ENCODE results near the gene RGS14.
A peak's percentile ranks its signal among the peaks of the same experiment; 100 is the strongest.

The RGS14 gene

DNA sequence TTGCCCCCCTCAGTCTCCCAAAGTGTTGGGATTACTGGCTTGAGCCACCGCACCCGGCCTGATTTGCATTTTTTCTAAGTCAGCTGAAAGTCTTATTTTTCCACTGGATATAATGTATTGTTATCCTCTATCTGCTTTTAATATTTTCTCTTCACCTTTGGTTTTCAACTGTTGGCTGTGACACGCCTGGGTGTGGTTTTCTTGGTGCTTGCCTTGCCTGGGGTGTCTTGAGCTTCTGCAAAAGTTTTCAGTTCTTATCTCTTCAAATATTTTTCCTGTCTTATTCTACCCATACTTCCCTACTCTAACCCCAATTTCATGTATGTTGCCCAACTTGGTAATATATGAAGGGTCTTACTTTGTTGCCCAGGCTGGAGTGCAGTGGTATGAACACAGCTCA is 41.7 kb upstream of the RGS14 start:
- in situ Hi-C loops (cut with HindIII; ENCODE audit: low sequenced_read_pairs) = no loop called here

DNA sequence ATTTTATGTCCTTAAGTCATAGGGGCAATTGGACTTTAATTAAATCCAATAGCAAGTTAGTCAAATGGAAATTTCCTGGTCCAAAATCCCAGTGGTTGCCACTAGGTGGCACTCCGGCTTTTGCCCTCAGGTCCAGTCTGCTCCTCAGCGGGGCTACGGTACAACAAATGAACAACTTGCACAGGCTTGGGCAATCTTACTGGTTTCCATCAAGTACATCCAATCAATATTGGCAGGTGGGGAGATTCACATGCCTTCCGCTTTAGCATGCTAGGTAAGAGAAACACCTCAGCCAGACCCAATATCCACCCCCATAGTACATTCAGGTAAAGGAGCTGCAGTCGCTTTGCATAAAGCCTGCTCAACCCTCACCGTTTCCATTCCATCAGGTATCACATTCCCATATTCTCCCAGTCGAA is 39.8 kb upstream of the RGS14 start:
- DNase-seq (ENCODE audit: low read depth) = peak; percentile 65
- TF ChIP-seq, protein P1, sequence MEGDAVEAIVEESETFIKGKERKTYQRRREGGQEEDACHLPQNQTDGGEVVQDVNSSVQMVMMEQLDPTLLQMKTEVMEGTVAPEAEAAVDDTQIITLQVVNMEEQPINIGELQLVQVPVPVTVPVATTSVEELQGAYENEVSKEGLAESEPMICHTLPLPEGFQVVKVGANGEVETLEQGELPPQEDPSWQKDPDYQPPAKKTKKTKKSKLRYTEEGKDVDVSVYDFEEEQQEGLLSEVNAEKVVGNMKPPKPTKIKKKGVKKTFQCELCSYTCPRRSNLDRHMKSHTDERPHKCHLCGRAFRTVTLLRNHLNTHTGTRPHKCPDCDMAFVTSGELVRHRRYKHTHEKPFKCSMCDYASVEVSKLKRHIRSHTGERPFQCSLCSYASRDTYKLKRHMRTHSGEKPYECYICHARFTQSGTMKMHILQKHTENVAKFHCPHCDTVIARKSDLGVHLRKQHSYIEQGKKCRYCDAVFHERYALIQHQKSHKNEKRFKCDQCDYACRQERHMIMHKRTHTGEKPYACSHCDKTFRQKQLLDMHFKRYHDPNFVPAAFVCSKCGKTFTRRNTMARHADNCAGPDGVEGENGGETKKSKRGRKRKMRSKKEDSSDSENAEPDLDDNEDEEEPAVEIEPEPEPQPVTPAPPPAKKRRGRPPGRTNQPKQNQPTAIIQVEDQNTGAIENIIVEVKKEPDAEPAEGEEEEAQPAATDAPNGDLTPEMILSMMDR (IDR thresholded peaks at IDR 0.05; ENCODE audit: low read depth, low read length, missing control alignments) = peak; percentile 90
- in situ Hi-C loops (cut with HindIII; ENCODE audit: low sequenced_read_pairs) = no loop called here
- H3K4me3 ChIP-seq (ENCODE audit: low read depth, low read length) = no peak overlapping the region

More for the DNA sequence above, 41.7 kb upstream of the RGS14 start:
- TF ChIP-seq, protein P1 (IDR thresholded peaks at IDR 0.05; ENCODE audit: low read depth, low read length, missing control alignments) = no peak
- no peak overlapping the region for H3K4me3 ChIP-seq (ENCODE audit: low read depth, low read length)
- DNase-seq (ENCODE audit: low read depth) = no peak

DNA sequence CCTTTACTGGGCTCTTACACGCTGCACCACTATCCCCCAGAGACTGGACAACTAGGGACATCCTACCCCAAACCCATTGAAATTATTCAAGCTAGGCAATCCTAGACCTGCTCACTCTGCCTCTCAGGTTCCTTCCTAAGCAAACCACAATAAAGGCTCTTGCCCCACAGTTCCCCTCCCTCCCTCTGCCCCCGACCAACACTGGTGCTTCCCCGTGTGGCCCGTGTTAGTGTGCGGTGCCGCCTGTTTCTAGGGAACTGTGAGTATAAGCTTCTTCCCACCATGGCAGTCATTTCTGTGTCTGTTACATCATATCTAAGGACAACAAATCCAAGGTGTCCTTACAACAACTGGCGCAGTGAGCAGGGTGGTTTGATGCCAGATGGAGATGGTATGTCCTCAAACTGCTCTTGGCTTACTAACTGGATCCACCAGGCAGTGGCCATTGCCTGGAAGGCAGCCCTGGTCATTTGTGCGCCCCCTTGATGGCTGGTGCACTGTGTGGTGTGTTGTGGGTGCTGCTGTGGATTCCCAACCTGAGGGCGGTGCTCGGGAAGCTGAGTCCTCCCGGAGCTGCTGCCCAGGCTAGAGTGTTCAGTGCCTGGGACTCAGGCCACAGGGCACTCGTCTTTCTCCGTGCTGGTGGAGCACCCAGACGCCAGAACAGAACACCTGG is 37.7 kb upstream of the RGS14 start:
- no peak overlapping the region for H3K4me3 ChIP-seq (ENCODE audit: low read depth, low read length)
- no peak for DNase-seq (ENCODE audit: low read depth)
- in situ Hi-C loops (cut with HindIII; ENCODE audit: low sequenced_read_pairs) = loop anchor here (5.0 kb wide), 2 partner anchors 42 to 127 kb away; partner anchors contain the start of gene PRR7

DNA sequence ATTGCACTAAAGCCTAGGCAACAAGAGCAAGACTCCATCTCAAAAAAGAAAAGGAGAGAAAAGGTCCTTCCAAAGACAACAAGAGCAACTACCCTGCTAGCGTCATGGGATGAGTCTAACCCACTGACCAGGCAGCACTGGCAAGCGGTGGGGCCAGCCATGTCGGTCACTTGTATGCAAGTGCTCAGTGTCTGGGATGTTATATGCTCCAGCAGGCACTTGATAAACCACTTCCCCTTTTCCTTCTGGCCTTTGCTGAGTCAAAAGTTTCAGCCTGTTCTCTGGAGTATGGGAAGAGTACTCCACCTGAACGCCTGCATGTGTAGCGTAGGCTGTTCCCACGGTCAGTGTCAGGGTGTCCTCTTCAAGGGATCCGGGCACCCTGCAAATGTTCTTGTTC is 36.8 kb upstream of the RGS14 start:
- no peak overlapping the region for H3K4me3 ChIP-seq (ENCODE audit: low read depth, low read length)
- in situ Hi-C loops (cut with HindIII; ENCODE audit: low sequenced_read_pairs) = loop anchor here (5.0 kb wide), 2 partner anchors 41 to 126 kb away; partner anchors contain the start of gene PRR7
- TF ChIP-seq, protein P1 (IDR thresholded peaks at IDR 0.05; ENCODE audit: low read depth, low read length, missing control alignments) = no peak
- DNase-seq (ENCODE audit: low read depth) = no peak

More for the DNA sequence above, 37.7 kb upstream of the RGS14 start:
- TF ChIP-seq, protein P1 (IDR thresholded peaks at IDR 0.05; ENCODE audit: low read depth, low read length, missing control alignments) = no peak

DNA sequence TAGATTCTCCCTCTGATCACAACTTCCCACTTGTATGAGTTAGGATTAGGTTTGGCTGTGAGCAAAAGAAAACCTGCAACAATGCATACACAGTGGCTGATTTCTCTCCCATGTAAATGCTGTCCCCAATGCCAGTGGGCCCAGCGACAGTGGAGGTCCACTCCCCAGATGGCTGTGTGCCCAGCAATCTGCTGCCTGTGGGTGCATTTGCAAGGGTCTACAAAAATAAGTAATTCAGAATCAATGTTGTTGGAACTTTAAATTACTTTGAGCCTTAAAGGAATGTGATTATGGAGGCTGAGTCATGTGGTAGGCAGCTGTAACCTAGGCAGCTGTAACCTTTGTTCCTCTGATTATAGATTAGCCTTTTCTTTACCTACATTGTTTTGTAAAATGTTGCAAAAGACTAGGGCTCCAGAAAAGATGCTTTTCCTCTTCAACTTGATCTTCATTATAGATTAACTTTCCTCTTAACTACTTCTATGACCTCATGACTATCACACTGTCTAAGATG is 31.8 kb upstream of the RGS14 start:
- in situ Hi-C loops (cut with HindIII; ENCODE audit: low sequenced_read_pairs) = no loop called here
- DNase-seq (ENCODE audit: low read depth) = no peak
- no peak overlapping the region for H3K4me3 ChIP-seq (ENCODE audit: low read depth, low read length)
- TF ChIP-seq, protein P1 (IDR thresholded peaks at IDR 0.05; ENCODE audit: low read depth, low read length, missing control alignments) = no peak

DNA sequence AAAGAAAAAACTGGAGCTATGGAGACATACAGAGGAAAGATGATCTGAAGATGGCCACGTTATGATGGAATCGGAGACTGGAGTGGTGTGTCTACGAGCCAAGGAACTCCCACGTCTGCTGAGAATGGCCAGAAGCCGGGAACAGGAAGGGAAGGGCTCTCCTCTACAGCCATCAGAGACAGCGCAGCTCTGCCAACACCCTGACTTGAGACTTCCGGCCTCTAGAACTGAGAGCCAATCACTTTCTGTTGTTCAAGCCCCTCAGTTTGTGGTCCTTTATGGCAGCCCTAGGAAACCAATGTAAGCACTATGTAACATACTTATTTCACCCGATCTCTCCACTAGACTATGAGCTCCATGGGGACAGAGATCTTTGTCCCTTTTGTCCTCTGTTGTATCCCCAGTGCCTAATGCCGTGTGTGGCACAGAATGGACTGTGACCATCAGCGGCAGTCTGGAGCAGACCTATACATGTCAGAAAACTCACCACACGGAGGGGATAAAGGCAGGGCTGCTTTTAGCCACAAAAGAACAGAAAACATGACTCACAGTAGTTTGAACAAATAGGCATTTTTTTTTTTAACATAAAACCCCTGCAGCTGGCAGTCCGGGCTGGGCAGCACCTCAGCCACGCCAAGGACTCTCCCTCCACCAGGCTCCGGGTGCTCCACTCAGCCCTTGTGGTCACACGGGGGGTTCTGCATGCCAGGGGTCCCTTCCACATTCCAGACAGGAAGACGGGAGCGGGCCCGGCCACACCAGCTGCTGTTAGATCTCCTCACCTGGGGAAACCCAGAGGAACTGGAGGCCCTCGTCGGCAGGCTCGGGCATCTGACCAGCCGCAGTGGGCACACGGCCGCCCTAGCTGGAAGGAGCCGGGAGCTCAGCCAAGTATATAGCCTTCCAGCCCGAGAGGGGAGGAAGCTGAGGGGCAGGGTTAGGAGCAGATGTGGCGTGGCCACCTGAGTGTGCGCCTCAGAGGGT is 29.9 kb upstream of the RGS14 start:
- DNase-seq (ENCODE audit: low read depth) = peak; percentile 46
- in situ Hi-C loops (cut with HindIII; ENCODE audit: low sequenced_read_pairs) = no loop called here
- TF ChIP-seq, protein P1 (IDR thresholded peaks at IDR 0.05; ENCODE audit: low read depth, low read length, missing control alignments) = peak; percentile 7
- no peak overlapping the region for H3K4me3 ChIP-seq (ENCODE audit: low read depth, low read length)
